AG08395 (cell line): ENCODE data around the gene TGFA.
"Not testable (repeated sequence)": the region's sequence is repeated elsewhere in the genome, so short reads cannot be mapped to it uniquely, and the experiment has no call there.

Experiments used
- DNase-seq: peaks from one replicate; pipeline ENCODE4 v3.0.0; 2012; ENCODE audit warnings: mixed read lengths, low spot score

TGFA gene

GRCh38 chr2:70498054-70498453, 55.6 kb downstream of the TGFA start:
- DNase-seq, result no peak

GRCh38 chr2:70496819-70497218, 56.8 kb downstream of the TGFA start:
- DNase-seq, result peak; percentile 60

GRCh38 chr2:70494293-70494886, 59.2 kb downstream of the TGFA start:
- DNase-seq, result no peak

- no peak for DNase-seq
These were observed 63.2 kb downstream of the TGFA start for GRCh38 chr2:70490381-70490780.

GRCh38 chr2:70489165-70489564, 64.5 kb downstream of the TGFA start:
- DNase-seq, result no peak

GRCh38 chr2:70484086-70484485, 69.5 kb downstream of the TGFA start:
- DNase-seq, result no peak

- no peak for DNase-seq
These were observed 71.2 kb downstream of the TGFA start for GRCh38 chr2:70482401-70482800.

- no peak for DNase-seq
These were observed 73.2 kb downstream of the TGFA start for GRCh38 chr2:70480468-70480867.

GRCh38 chr2:70479816-70480215, 73.8 kb downstream of the TGFA start:
- DNase-seq, result no peak

GRCh38 chr2:70477441-70477844, 76.2 kb downstream of the TGFA start:
- no peak for DNase-seq

- DNase-seq, result no peak
These were observed 78.4 kb downstream of the TGFA start for GRCh38 chr2:70475266-70475665.

- DNase-seq, result no peak
These were observed 79.3 kb downstream of the TGFA start for GRCh38 chr2:70474256-70474848.

GRCh38 chr2:70473101-70473722, 80.4 kb downstream of the TGFA start:
- DNase-seq, result no peak

- no peak for DNase-seq
These were observed 81.3 kb downstream of the TGFA start for GRCh38 chr2:70472221-70472890.

GRCh38 chr2:70471129-70471528, 82.5 kb downstream of the TGFA start:
- DNase-seq, result no peak

- DNase-seq, result no peak
These were observed 83.7 kb downstream of the TGFA start for GRCh38 chr2:70469961-70470360.

GRCh38 chr2:70469435-70469834, 84.2 kb downstream of the TGFA start:
- no peak for DNase-seq

- no peak for DNase-seq
These were observed 84.7 kb downstream of the TGFA start for GRCh38 chr2:70468878-70469277.

- DNase-seq, result no peak
These were observed 85.5 kb downstream of the TGFA start for GRCh38 chr2:70467831-70468779.

GRCh38 chr2:70467237-70467636, 86.4 kb downstream of the TGFA start:
- no peak for DNase-seq

- DNase-seq, result not testable (repeated sequence)
These were observed 87.0 kb downstream of the TGFA start for GRCh38 chr2:70466647-70467046.

GRCh38 chr2:70463997-70464396, 89.6 kb downstream of the TGFA start:
- no peak for DNase-seq
